NK-92 treated with Interleukin-12 subunit alpha and Interleukin-12 subunit beta, amount 100 ng/mL, for 24 hours (cell line): ENCODE results near the gene UGT2A3.
"Not testable (repeated sequence)": the region's sequence is repeated elsewhere in the genome, so short reads cannot be mapped to it uniquely, and the experiment has no call there.

Source experiments
- DNase-seq: peaks from one replicate; lab custom pipeline; 2025; lab: John Stamatoyannopoulos, UW

Gene UGT2A3

DNA sequence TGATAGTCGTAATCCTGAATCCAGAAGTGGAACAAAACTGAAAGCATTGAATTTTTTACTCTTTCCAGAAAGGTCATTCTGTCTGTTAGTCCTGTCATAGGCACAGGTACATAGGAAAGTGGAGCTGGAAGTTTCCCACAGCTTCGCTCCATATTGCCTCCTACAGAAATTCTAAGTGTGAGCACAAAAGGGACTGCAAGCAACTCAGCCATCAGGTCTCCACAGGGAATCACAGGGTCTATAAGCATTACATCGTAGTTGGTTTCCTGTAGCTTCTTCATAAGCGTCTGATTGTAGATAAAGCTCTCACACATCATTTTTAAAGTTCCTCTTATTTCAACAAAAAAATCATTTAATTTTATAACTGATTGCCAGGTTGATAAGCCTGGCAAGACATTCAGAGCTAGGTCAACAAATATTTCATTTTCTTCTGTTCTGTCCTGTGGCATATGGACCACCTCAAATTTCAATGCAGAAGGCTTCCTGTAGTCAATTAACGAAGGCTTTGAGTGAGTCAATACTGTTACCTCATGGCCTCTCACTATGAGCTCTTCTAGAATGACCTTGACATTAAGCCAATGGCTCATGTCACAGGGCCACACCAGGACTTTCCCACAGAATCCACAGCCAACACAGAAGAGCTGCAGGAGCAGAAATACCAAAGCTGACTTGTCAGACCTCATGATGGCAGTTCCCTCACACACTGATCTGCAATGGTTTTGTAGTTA, at the start of gene UGT2A3:
UGT2A3 (minus strand) TSS at position 727 of the 728 bp plus-strand sequence; CDS start at position 683, 44 bp downstream.
- no peak for DNase-seq

DNA sequence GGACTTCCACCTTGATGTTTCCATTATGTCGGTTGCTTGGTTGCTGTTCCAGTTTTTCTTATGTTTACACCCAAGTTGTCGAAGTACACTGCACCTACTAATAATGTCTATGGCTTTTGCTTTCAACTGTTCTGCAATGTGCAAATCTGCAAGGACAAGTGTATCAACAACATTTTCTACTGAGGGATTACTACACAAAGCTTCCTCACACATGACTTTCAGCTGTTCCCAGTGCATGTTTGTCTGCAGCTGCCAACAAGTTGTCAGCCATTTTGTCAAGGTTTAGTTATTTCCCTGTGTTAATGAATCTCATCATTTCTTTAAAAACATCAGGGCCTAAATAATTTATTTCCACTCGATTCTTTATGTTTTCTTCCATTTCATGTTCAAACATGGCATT, 45.4 kb upstream of the UGT2A3 start:
- no peak for DNase-seq

DNA sequence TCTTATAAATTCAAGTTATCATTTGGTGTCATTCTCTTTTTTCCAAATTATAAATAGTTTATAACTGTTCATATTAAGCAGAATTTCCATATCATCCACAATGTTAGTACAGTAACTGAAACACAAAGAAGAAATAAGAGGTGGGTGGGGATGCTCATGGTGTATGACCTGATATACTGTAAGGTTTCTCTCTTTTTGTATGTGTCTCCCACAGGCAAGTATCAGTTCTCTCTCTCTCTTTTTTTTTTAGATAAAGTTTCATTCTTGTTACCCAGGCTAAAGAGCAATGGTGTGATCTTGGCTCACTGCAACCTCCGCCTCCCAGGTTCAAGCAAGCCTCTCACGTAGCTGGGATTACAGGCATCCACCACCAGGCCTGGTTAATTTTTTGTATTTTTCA, 43.7 kb upstream of the UGT2A3 start:
- no peak for DNase-seq

DNA sequence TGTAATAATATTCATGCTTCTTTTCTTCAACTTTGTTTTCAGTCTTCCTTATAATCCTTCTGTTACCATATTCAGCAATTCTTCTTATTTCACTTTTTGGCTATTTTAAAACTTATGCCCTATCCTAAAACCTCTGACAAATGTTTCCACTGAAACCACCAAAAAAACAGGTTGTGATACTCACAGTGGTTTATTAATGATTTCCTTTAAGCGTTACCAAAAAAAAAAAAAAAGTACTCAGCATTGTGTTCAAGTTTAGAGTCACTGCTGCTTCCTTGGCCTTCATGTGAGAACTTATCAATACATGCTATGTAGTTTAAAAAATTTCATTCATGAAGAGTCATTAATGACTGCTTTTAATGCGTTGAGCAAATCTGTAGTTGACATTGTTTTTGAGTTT, 35.4 kb upstream of the UGT2A3 start:
- no peak for DNase-seq

DNA sequence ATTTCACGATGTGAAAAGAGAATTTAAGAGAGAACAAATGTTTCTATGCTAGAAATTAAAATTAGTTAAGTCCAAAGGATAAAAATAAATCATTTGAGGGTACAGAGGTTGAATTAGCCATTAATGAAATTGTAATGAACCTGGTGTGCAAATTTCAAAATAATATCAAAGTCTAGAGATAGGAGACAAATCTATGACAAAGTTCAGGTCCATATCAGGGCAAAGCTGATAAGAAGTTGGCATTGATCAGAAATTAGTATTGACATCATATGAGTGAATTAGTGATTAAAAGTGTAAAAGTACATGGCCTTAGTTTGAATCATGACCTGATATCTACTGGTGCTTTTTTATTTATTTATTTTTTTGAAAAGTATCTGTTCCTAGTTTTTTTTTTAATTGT, 33.8 kb upstream of the UGT2A3 start:
- no peak for DNase-seq

DNA sequence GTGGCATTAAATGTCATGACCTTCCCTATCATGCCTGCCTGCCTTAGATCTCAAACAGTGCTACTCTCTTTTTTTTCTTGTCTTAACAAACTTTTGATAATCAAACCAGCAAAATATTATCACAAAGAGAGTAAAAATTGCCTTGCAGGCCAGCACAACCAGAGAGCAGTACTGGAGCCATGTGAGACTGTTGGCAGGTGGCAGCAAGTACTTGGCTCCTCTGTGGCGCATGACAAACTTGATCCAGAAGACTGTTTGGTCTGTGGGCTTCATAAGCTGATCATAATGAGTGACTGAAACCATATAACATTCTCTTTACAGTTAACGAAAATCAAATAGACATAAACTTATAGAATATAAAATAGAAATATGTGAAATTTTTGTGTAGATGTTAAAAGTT, 33.3 kb upstream of the UGT2A3 start:
- DNase-seq: no peak

DNA sequence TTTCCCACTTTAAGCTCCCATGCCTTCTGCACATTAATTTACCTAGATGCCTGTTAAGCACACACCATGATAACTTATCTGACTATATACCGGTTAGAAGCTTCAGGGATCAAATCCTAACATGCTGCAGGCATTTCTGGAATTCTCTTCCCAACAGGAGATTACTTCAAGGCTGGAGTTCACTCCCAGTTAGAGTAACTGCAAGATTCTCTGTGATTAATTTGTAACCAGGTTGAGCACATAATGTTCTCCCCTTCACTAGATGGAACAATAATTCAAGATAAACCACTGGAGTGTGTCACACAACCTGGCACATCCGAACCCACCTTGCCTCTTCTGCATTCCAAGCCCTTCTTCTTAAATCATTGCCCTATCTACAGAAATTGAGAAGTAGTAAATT, 11.8 kb upstream of the UGT2A3 start:
- no peak for DNase-seq

DNA sequence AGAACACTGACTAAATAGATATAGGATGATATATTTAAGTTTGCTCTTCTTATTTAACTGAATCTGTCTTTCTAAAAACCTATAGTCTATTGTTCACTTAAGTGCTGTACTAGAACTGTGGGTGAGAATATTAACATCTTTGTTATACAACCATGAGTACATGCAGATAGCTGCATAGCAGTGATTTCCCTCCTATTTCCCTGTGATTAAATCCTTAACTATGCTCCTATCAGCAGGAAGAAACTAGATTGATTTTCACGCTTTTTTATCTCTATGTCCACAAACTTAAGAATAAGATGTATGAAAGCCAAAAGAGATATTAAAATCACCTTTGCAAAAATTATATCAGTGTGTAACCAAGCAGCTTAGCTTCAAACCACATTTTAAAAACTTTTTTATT, 11.3 kb upstream of the UGT2A3 start:
- DNase-seq: no peak

DNA sequence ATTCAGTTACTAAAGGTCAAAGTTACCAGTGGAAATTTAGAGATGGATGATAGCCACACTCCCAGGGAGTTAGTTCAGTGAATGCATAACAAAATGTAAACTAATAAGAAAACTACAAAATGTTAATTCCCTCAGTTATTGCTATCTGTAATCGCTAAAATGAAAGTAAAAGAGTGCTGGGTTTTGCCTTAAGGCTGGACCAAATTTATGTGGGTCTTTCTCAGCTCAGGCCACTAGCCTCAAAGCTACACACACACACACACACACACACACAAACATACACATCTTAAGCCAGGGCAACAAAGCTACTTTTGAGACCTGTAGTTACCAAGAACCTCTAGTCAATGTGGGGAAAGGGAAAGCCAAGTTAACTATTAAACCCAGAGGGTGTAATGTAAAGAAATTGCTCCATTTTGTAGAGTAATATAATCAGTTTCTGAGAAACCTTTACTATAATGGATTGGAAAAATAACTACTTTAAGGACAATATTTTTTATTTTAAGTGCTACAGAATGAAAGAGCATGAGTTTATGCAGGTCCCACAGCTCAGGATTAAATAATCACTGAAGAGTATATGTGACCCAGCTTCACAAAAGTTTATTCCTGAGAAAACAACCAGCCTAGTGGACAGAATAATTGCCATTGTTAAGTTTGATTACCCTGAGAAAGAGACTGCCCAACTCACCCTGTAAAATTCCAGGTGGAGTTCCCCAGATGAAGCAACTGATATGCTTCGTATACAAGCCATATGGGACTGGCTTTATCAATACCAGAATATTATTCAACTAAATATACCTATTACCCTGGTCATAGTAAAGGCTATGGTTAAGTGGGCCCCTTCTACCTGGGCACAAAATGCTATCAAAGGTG, 8.9 kb upstream of the UGT2A3 start:
- DNase-seq: no peak

DNA sequence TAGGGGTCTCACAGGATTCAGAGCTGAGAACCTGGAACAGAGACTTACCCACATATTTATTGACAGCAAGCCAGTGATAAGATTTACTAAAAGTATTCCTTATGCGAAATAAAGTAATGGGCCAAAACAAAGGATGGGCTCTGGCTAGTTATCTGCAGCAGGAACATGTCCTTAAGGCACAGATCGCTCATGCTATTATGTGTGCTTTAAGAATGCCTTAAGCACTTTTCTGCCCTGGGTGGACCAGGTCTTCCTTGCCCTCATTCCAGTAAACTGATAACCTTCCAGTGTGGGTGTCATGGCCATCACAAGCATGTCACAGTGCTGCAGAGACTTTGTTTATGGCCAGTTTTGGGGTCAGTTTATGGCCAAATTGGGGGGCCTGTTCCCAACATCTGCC, 7.5 kb upstream of the UGT2A3 start:
- DNase-seq: not testable (repeated sequence)

DNA sequence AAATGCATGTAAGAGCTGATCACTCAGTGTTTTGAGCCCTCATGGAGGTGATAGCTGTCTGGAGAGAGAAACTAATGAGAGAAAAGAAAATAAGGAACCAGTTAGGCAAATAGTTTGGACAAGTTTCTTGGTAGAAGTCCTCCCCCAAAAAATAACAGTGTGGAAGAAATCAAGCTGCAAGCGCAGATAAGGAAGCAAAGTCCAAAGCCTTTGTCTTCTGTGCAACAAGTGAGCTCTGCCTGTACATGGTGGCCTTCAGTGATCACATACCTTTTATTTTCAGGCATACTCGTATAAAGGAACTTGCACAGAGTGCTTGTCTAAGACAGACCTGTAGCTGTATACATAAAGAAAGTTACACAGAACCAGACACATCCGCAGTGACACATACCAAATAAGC, 2.5 kb upstream of the UGT2A3 start:
- DNase-seq: no peak

DNA sequence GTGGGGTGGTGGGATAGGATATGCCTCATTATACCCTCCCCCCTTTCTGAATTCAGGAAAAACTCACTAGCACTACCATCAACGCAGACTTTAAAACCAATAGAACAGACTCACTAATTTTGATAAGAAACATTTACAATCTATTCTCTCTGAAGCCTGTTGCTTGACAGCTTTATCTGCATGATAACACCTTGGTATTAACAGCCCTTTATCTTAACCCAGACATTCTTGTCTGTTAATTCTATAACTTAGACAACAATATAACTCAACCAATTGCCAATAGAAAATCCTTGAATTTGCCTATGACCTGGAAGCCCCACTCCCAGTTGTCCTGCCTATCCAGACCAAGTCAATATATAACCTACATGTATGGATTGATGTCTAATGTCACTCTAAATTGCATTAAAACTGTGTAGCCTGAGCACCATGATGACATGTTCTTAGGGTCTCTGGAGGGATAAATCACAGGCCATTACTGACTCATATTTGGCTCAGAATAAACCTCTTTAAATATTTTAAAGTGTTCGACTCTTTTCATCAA, 1.5 kb upstream of the UGT2A3 start:
- no peak for DNase-seq

DNA sequence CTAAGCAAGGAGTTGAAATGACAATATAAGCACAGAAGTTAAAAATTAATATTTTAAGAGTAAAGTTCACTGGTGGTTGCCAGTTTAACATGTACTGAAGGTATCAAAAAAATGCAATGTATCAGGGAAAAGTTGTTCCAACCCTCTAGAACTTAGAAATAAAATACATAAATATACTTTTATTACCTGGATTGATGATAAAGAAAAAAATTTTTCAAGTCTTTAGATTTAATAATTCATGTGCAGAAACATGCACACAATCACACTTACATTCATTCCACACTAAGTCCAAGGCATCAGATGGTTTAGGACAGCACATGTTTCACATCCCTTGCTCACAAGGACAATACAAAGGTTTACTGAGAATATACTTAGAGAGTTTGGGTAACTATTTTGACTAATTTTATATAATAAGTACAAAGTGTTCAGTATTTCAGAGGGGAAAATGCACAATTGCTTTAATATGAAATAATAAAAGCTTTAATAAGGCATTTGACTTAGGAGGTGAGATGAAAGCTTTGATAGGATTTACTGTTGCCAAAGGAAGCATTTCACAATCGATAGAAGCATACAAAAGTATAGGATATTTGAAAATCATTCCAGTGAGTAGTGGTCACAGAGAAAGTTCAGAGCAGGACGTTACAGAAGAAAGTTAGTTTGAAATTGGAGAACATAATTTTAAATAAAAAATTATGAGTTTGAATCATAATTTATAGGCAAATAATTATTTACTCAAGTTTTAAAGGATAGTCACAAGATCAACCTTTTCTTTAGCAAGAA, 392 bp upstream of the UGT2A3 start:
- no peak for DNase-seq

DNA sequence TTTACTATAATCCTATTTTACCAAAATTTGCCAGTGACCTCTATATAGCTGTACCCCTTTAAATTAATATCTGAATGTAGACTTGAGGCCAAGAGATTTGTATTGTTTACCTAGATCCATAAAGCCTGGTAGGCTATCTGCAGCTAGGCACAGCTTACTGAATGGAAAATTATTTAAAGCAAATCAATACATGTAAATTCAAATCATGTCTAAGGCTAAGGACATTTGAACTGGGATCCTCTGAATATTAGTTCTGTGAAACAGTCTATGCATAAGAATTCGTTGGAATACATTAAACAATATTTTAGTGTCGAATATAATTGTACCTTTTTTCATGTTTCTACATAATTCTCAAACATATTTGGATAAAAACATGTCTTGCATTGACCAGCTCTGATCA, 1.6 kb downstream of the UGT2A3 start:
- no peak for DNase-seq

DNA sequence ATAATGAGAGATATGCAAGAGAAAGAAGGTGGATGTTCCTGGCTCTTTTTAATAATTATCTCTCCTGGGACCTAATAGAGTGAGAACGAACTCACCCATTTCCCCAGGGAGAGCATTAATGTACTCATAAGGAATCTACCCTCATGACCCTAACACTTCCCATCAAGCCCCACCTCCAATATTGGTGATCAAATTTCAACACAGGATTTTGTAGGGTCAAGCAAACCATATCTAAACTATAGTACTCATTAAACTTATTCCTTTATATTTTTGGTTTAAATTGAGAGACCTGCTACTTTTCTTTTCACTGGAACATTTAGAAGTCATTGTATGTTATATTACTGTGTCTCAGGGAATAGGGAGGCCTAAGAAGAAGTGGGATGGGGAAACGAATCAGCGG, 2.6 kb downstream of the UGT2A3 start:
- DNase-seq: no peak

DNA sequence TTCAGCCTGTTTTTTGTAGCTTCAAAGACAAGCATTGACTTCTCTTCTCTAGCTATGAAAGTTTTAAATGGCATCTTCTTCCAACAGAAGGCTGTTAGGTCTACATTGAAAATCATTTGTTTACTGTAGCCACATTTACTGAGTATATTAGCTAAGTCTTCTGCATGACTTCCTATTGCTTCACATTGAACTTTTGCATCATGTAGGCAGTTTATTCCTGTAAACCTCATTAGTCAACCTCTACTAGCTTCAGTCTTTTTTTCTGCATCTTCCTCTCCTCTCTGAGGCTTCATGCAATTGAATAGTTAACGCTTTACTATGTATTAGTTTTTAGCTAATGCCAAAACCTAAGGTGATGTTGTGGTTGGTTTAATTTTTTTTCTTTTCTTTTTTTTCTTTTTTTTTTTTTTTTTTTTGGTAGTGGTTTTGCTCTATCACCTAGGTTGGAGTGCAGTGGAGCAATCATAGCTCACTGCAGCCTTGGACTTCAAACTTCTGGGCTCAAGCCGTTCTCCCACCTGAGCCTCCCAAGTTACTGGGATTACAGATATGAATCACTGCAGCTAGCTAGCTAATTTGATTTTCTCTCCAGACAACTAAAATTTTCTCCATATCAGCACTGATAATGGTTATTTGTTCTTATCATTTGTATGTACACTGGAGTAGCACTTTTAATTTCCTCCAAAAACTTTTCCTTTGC, 3.4 kb downstream of the UGT2A3 start:
- DNase-seq: no peak

DNA sequence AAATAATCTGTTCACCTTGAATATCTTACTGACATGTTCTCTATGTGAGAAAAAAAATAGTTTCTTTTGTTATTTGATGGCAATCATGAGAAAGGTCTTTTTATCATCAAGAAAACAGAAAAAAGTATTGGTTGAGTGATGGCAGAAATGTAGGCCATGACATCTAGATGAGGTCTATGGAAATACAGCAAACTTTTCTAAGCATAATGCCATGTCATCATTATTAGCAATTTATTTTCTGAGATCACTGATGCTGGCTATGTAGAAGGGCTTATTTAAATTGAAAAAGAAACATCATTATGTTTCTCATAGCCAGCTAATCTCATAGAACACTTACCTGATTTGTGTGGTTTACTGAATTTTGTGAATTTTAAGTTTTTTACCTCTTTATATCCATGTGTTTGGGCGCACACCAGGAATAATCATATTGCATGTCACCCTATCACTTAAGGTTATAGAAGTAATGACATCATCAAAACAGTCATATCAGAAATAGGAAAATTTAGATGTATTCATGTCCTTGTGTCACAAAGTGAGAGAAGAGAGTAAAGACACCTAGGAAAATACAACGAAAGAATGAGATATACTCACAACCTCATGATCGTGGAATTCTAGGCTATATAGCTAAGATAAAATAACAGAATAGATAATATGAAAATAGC, 22.4 kb downstream of the UGT2A3 start:
- no peak for DNase-seq

DNA sequence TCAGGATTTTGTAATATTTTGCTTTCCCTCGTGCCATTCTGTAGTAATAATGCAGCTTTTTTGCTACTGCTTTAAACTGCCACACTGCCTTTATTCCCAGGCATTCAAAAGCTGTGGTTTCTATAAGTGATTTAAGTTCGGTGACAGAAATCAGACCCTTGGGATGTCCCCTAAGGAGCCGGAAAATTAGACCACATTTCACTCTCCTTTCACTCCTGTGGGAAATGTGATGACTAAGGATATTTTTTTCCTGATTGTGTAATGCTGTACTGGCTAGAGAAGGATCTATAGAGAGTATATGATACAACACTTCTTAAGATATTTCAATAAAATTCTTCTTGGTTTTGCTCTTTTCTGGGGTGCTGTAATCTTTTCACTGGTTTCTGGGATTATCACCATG, 24.4 kb downstream of the UGT2A3 start:
- DNase-seq: no peak

DNA sequence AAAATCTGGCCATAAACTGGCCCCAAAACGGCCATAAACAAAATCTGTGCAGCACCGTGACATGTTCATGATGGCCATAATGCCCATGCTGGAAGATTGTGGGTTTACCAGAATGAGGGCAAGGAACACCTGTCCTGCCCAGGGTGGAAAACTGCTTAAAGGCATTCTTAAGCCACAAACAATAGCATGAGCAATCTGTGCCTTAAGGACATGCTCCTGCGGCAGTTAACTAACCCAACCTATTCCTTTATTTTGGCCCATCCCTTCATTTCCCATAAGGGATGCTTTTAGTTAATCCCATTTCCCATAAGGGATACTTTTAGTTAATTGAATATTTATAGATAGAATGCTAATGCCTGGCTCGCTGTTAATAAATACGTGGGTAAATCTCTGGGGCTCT, 29.4 kb downstream of the UGT2A3 start:
- not testable (repeated sequence) for DNase-seq

DNA sequence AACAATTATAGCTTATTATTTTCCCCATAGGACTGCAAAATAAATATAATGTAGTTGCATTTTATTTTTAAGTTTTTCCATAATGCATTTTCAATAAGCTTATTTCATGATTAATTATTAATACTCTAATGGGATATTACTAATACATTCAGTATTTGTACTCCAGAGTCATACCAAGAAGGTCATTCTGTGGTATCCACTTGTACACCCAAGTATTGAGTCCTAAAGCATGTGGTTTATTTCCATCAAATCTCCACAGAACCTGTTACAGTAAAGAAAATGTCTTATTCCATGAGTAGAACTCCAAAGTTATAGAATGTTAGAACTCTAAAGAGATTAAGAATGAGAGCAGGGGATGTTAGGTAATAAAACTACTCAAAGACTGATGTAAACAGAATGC, 30.6 kb downstream of the UGT2A3 start:
- no peak for DNase-seq

DNA sequence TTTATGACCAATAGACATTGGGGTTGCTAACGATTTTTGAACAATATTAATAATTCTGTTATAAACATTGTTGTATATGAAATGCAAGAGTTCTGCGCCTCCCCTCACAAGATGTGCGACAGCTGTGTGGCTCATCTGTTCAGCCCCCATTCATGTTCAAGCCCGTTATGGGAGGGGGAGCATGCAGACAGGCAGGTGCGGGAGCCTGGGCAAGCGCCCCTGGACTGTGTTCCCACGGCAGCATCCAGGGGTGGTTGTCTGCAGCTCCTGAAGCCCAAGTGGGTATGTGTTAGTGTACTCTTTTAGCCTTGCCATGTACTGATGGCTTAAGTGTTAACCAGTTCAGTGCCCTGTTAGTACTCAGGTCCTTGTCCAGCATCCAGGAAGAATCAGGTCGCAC, 34.6 kb downstream of the UGT2A3 start:
- DNase-seq: no peak
